ENCODE measurements around the gene PGRMC2. TPM values are rescaled to one million over a fixed set of nuclear protein-coding genes. Genes with fewer than 3 reads are reported as not detected.

The PGRMC2 gene, protein sequence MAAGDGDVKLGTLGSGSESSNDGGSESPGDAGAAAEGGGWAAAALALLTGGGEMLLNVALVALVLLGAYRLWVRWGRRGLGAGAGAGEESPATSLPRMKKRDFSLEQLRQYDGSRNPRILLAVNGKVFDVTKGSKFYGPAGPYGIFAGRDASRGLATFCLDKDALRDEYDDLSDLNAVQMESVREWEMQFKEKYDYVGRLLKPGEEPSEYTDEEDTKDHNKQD
- total RNA-seq = 18.3 TPM
- 10 to 100 TPM; 57.2 to 75.4 (median 64.5) TPM for polyA plus RNA-seq (ENCODE audit: insufficient read depth in 1 of 8, insufficient read length in 8 of 8, low replicate concordance in 1 of 8)
- long read RNA-seq, donor 1, transcript PGRMC2-208 (3 exons, 3,783 nt) = major isoform, 21 of 21 reads
- long read RNA-seq, donor 1, partial matches to known transcripts = 0 of 21 reads
- long read RNA-seq, donor 1, other reads (novel, unspliced or antisense) = 0 of 21 reads
- long read RNA-seq, donor 2, partial matches to known transcripts = 0 of 4 reads
- long read RNA-seq, donor 2, other reads (novel, unspliced or antisense) = 0 of 4 reads
- long read RNA-seq, donor 3, transcript PGRMC2-208 (3 exons, 3,783 nt) = major isoform, 75 of 84 reads
- long read RNA-seq, donor 3, partial matches to known transcripts = 6 of 84 reads
- long read RNA-seq, donor 3, other reads (novel, unspliced or antisense) = 0 of 84 reads
- long read RNA-seq, donor 4, transcript PGRMC2-208 (3 exons, 3,783 nt) = major isoform, 14 of 18 reads
- long read RNA-seq, donor 4, partial matches to known transcripts = 0 of 18 reads
- long read RNA-seq, donor 4, other reads (novel, unspliced or antisense) = 0 of 18 reads
- long read RNA-seq, donor 5, transcript PGRMC2-208 (3 exons, 3,783 nt) = major isoform, 102 of 129 reads
- long read RNA-seq, donor 5, partial matches to known transcripts = 23 of 129 reads
- long read RNA-seq, donor 5, other reads (novel, unspliced or antisense) = 0 of 129 reads
- long read RNA-seq, donor 6, transcript PGRMC2-208 (3 exons, 3,783 nt) = major isoform, 48 of 51 reads
- long read RNA-seq, donor 6, partial matches to known transcripts = 0 of 51 reads
- long read RNA-seq, donor 6, other reads (novel, unspliced or antisense) = 0 of 51 reads
- long read RNA-seq, donor 7, transcript PGRMC2-208 (3 exons, 3,783 nt) = major isoform, 35 of 38 reads
- long read RNA-seq, donor 7, partial matches to known transcripts = 0 of 38 reads
- long read RNA-seq, donor 7, other reads (novel, unspliced or antisense) = 0 of 38 reads
- long read RNA-seq, donor 8, transcript PGRMC2-208 (3 exons, 3,783 nt) = major isoform, 19 of 20 reads
- long read RNA-seq, donor 8, partial matches to known transcripts = 0 of 20 reads
- long read RNA-seq, donor 8, other reads (novel, unspliced or antisense) = 0 of 20 reads
- long read RNA-seq, donor 9, transcript PGRMC2-208 (3 exons, 3,783 nt) = major isoform, 25 of 26 reads
- long read RNA-seq, donor 9, partial matches to known transcripts = 0 of 26 reads
- long read RNA-seq, donor 9, other reads (novel, unspliced or antisense) = 0 of 26 reads
- long read RNA-seq, donor 10, transcript PGRMC2-208 (3 exons, 3,783 nt) = major isoform, 34 of 42 reads
- long read RNA-seq, donor 10, partial matches to known transcripts = 5 of 42 reads
- long read RNA-seq, donor 10, other reads (novel, unspliced or antisense) = 0 of 42 reads
- long read RNA-seq, donor 11, transcript PGRMC2-208 (3 exons, 3,783 nt) = major isoform, 26 of 28 reads
- long read RNA-seq, donor 11, partial matches to known transcripts = 0 of 28 reads
- long read RNA-seq, donor 11, other reads (novel, unspliced or antisense) = 0 of 28 reads

DNA sequence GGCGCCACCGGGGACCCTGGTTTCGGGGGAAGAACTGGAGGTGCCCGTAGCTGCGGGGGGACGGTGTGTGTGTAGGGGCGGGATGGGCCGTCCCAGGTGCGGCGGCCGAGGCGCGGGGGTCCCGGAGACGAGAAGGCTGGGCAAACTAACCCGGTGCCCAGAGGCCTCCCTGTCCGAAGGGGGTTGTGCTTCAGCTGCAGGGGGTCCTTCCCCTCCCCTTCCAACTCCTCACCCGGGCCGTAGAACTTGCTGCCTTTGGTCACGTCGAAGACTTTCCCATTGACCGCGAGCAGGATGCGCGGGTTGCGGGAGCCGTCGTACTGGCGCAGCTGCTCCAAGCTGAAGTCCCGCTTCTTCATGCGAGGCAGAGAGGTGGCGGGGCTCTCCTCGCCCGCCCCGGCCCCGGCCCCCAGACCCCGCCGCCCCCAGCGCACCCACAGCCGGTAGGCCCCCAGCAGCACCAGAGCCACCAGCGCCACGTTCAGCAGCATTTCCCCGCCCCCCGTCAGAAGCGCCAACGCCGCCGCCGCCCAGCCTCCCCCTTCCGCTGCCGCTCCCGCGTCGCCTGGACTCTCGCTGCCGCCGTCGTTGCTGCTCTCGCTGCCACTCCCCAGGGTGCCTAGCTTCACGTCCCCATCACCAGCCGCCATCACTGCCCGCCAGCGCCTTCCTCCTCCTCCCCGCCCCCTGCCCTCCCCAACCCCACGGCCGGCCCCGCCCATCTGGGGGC lies at the start of gene PGRMC2:
Gene PGRMC2 (minus strand): TSS at position 673 of the 730 bp plus-strand sequence. CDS start 23 bp downstream, at position 650.
- Histone ChIP-seq H3K27ac (ENCODE audit: low read length) (peak within 1 kb of the TSS; percentile 97), H3K4me3 (ENCODE audit: low read length) (peak within 1 kb of the TSS; percentile 89), H3K9me3 (replicated peaks; ENCODE audit: control insufficient read depth, low read depth, low read length) (no peaks in the 10 kb centered on the region), H3K36me3 (ENCODE audit: control insufficient read depth, insufficient read depth, low read length) (peaks cover 2% of the 10 kb centered on the region), H3K4me1 (ENCODE audit: control insufficient read depth, insufficient read depth, low read length) (peaks cover 5% of the 10 kb centered on the region), H3K27me3 (ENCODE audit: control insufficient read depth, insufficient read depth, low read length) (no peaks in the 10 kb centered on the region)
- DNase-seq = peak; percentile 62
- 0% methylated on average over 26 of the region's 67 CpGs for WGBS (ENCODE audit: insufficient coverage)

DNA sequence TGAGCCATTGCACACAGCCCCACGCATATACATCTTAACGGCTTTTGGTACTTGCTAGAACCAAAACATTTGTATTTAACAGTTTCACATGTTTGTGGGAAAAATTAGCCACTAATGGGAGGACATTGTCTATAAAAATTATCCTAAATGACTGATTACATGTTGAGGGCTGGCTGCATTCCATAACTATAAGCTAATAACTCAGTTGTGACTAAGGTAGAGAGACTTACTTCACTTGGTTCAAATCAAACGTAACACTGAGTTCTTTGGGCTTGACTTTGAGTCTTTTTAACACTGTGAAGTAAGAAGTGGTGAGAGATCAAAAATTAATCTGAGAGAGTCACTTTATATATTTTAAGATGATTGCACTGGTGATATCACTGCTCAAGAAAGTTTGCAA lies 47.9 kb upstream of the PGRMC2 start:
- Histone ChIP-seq H3K4me1 (ENCODE audit: control insufficient read depth, insufficient read depth, low read length) (no peaks in the 10 kb centered on the region), H3K36me3 (ENCODE audit: control insufficient read depth, insufficient read depth, low read length) (no peaks in the 10 kb centered on the region)
- no peak for DNase-seq

DNA sequence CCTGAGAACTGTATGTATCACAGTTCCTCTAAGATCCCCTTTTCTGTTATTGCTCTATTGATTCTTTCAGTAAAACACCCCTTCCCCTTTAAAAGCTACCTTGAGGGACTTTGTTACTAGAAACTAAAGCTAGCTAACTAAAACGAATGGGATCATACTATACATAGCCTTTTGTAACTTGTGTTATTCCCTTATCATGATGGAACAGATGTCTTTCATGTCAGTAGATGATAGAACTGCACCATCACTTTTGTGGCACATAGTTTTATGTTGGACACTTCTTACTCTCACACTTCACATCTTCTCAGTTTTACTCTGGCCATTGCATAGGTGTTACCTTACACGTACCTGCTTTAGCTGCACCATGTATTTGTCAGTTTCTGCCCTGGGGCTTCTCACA lies 46.6 kb upstream of the PGRMC2 start:
- no peaks in the 10 kb centered on the region for H3K36me3 ChIP-seq (ENCODE audit: control insufficient read depth, insufficient read depth, low read length)
- no peaks in the 10 kb centered on the region for H3K4me1 ChIP-seq (ENCODE audit: control insufficient read depth, insufficient read depth, low read length)
- H3K9me3 ChIP-seq (replicated peaks; ENCODE audit: control insufficient read depth, low read depth, low read length) = no peaks in the 10 kb centered on the region
- H3K4me3 ChIP-seq (ENCODE audit: low read length) = no peak overlapping the region
- no peak for DNase-seq
- no CpG with 5 or more reads among the region's 2 CpGs for WGBS (ENCODE audit: insufficient coverage)
- H3K27me3 ChIP-seq (ENCODE audit: control insufficient read depth, insufficient read depth, low read length) = no peaks in the 10 kb centered on the region
- H3K27ac ChIP-seq (ENCODE audit: low read length) = no peak overlapping the region

More for the DNA sequence above, 47.9 kb upstream of the PGRMC2 start:
- no peak overlapping the region for H3K4me3 ChIP-seq (ENCODE audit: low read length)
- no peak overlapping the region for H3K27ac ChIP-seq (ENCODE audit: low read length)
- WGBS (ENCODE audit: insufficient coverage) = no CpG with 5 or more reads among the region's 3 CpGs
- no peaks in the 10 kb centered on the region for H3K27me3 ChIP-seq (ENCODE audit: control insufficient read depth, insufficient read depth, low read length)
- H3K9me3 ChIP-seq (replicated peaks; ENCODE audit: control insufficient read depth, low read depth, low read length) = no peaks in the 10 kb centered on the region

DNA sequence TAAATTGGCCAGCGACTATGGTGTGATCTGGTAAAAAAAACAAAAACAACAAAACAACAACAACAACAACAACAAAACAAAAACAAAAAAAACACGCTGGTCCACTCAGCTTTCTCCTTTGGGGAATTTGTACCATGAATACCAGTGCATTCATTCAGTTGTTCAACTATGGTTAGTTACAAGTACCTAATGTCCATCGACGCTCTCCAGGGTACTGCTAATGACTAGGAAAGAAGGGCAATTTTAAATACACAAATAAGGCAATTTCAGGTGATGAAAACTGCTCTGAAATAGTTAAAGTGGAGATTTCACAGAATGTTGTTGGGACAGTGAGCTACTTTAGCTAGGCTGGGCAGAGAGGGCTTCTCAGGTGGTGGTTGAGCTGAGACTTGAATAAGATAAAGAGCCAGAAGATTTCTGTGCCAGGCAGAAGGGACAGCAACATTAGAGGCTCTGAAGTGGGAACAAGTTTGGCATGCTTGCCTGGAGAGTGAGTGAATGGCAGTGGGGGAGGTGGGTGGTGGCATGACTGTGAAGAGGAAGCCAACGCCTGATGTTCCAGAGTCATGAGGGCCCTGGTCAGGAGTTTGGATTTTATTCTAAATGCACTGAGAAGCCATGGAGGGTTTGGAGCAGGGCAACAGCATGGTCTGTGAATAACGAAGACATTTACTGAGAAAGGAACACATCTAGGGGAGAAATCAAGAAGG lies 45.9 kb upstream of the PGRMC2 start:
- no peaks in the 10 kb centered on the region for H3K9me3 ChIP-seq (replicated peaks; ENCODE audit: control insufficient read depth, low read depth, low read length)
- no peaks in the 10 kb centered on the region for H3K27me3 ChIP-seq (ENCODE audit: control insufficient read depth, insufficient read depth, low read length)
- WGBS (ENCODE audit: insufficient coverage) = 92% methylated on average over 2 of the region's 6 CpGs
- H3K4me3 ChIP-seq (ENCODE audit: low read length) = no peak overlapping the region
- H3K36me3 ChIP-seq (ENCODE audit: control insufficient read depth, insufficient read depth, low read length) = no peaks in the 10 kb centered on the region
- H3K27ac ChIP-seq (ENCODE audit: low read length) = no peak overlapping the region
- no peaks in the 10 kb centered on the region for H3K4me1 ChIP-seq (ENCODE audit: control insufficient read depth, insufficient read depth, low read length)
- no peak for DNase-seq

DNA sequence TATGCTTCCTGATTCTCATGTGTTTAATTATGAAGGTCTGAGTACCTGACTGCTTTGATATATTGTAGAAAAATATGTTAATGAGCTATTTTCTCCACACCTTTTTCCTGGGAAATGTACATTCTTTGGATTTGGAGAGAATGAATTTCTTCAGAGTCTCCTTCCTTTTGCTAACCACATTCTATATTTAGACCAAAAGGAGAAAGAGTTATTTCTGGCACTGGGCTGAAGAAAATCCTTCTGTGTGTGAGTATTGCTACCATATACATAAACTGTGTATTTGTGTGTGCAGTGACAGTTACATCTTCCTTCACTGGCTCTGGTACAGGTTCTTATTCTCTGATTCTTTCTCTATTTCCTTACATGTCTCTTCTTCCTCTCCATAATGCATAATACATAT lies 44.5 kb upstream of the PGRMC2 start:
- Histone ChIP-seq H3K27me3 (ENCODE audit: control insufficient read depth, insufficient read depth, low read length) (no peaks in the 10 kb centered on the region), H3K27ac (ENCODE audit: low read length) (no peak overlapping the region), H3K36me3 (ENCODE audit: control insufficient read depth, insufficient read depth, low read length) (no peaks in the 10 kb centered on the region), H3K9me3 (replicated peaks; ENCODE audit: control insufficient read depth, low read depth, low read length) (no peaks in the 10 kb centered on the region), H3K4me1 (ENCODE audit: control insufficient read depth, insufficient read depth, low read length) (no peaks in the 10 kb centered on the region), H3K4me3 (ENCODE audit: low read length) (no peak overlapping the region)
- DNase-seq = no peak

DNA sequence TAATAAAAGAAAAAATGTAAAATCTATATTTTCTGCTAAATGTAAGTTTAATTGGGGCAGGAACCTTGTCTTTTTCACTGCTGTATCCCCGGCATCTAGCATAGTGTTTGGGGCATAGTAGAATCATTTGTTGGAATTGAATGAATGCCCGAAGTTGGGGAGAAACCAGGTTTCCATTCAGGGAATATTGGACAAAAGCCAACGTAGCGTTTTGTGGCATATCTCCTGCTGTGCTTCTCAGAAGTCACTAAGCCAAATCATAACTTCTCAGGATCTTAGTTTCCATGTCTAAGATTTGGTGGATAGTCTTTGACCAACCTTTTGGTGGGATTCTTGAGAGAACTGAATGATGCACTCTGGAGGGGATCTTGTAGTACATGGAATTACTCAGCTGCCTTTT lies 42.0 kb upstream of the PGRMC2 start:
- Histone ChIP-seq H3K4me1 (ENCODE audit: control insufficient read depth, insufficient read depth, low read length) (no peaks in the 10 kb centered on the region), H3K36me3 (ENCODE audit: control insufficient read depth, insufficient read depth, low read length) (no peaks in the 10 kb centered on the region), H3K27ac (ENCODE audit: low read length) (no peak overlapping the region), H3K4me3 (ENCODE audit: low read length) (no peak overlapping the region), H3K9me3 (replicated peaks; ENCODE audit: control insufficient read depth, low read depth, low read length) (no peaks in the 10 kb centered on the region), H3K27me3 (ENCODE audit: control insufficient read depth, insufficient read depth, low read length) (no peaks in the 10 kb centered on the region)
- no peak for DNase-seq
- 83% methylated on average over 1 of the region's 4 CpGs for WGBS (ENCODE audit: insufficient coverage)

DNA sequence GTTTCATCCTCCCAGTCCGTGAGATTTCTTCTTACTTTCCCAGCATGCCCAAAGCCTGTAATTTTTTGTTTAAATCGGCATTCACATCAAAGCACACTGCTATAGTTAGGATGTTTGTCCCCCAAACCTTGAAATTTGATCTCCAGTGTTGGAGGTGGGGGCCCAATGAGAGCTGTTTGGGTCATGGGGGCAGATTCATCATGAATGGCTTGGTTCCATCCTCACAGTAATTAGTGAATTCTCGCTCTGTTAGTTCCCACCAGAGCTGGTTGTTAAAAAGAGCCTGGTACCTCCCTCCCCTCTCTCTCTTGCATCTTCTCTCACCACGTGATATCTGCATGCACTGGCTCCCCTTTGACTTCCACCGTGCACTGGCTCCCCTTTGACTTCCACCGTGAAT lies 40.5 kb upstream of the PGRMC2 start:
- H3K4me1 ChIP-seq (ENCODE audit: control insufficient read depth, insufficient read depth, low read length) = no peaks in the 10 kb centered on the region
- no peaks in the 10 kb centered on the region for H3K36me3 ChIP-seq (ENCODE audit: control insufficient read depth, insufficient read depth, low read length)
- WGBS (ENCODE audit: insufficient coverage) = 54% methylated on average over 3 of the region's 6 CpGs
- H3K27ac ChIP-seq (ENCODE audit: low read length) = no peak overlapping the region
- H3K9me3 ChIP-seq (replicated peaks; ENCODE audit: control insufficient read depth, low read depth, low read length) = no peaks in the 10 kb centered on the region
- no peak overlapping the region for H3K4me3 ChIP-seq (ENCODE audit: low read length)
- no peak for DNase-seq
- no peaks in the 10 kb centered on the region for H3K27me3 ChIP-seq (ENCODE audit: control insufficient read depth, insufficient read depth, low read length)

DNA sequence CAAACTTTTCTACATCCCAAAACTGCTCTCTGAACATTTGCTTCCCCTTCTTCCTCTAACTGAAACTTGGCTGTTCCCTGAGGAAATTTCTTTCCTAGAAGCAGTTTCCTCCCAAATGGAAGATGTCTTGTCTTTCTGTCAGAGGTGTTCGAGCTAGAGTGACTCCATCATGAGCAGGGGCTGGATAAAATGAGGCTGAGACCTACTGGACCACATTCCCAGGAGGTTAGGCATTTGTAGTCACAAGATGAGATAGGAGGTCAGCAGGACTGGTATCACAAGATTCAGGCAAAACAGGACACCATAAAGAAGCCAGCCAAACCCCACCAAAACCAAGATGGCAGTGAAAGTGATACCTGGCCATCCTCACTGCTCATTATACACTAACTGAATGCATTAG lies 35.8 kb upstream of the PGRMC2 start:
- Histone ChIP-seq H3K27me3 (ENCODE audit: control insufficient read depth, insufficient read depth, low read length) (no peaks in the 10 kb centered on the region), H3K36me3 (ENCODE audit: control insufficient read depth, insufficient read depth, low read length) (no peaks in the 10 kb centered on the region), H3K27ac (ENCODE audit: low read length) (no peak overlapping the region), H3K9me3 (replicated peaks; ENCODE audit: control insufficient read depth, low read depth, low read length) (no peaks in the 10 kb centered on the region), H3K4me3 (ENCODE audit: low read length) (no peak overlapping the region), H3K4me1 (ENCODE audit: control insufficient read depth, insufficient read depth, low read length) (no peaks in the 10 kb centered on the region)
- WGBS (ENCODE audit: insufficient coverage) = no CpG with 5 or more reads among the region's 1 CpG
- no peak for DNase-seq
